ENCODE results near the gene NOC4L. TPM values are rescaled to one million over a fixed set of nuclear protein-coding genes. Genes with fewer than 3 reads are reported as not detected.
"Not testable (repeated sequence)": the region's sequence is repeated elsewhere in the genome, so short reads cannot be mapped to it uniquely, and the experiment has no call there.

The NOC4L gene
- total RNA-seq = 5.0 TPM

- peak; percentile 98 for DNase-seq
These were observed at the start of gene NOC4L, which contains the start of gene DDX51 for GRCh38 chr12:132144115-132144809. Gene NOC4L (plus strand): TSS chr12:132144457. CDS start chr12:132144489, 32 bp downstream. Gene DDX51 (minus strand): TSS chr12:132144319. CDS start chr12:132144296, 23 bp downstream.

- no peak for DNase-seq
These were observed 48.5 kb upstream of the NOC4L start for GRCh38 chr12:132095520-132096409.

- DNase-seq = no peak
These were observed 44.5 kb upstream of the NOC4L start for GRCh38 chr12:132099739-132100138.

- no peak for DNase-seq
These were observed 43.8 kb upstream of the NOC4L start for GRCh38 chr12:132100306-132101065.

GRCh38 chr12:132102297-132102696 is 42.0 kb upstream of the NOC4L start:
- no peak for DNase-seq

GRCh38 chr12:132103072-132103471 is 41.2 kb upstream of the NOC4L start:
- not testable (repeated sequence) for DNase-seq

- no peak for DNase-seq
These were observed 40.5 kb upstream of the NOC4L start for GRCh38 chr12:132103542-132104308.

- no peak for DNase-seq
These were observed 38.8 kb upstream of the NOC4L start for GRCh38 chr12:132105467-132105866.

- DNase-seq = no peak
These were observed 37.3 kb upstream of the NOC4L start for GRCh38 chr12:132106921-132107320.

- DNase-seq = peak; percentile 3
These were observed 35.9 kb upstream of the NOC4L start for GRCh38 chr12:132108211-132108832.

GRCh38 chr12:132109741-132110140 is 34.5 kb upstream of the NOC4L start:
- DNase-seq = no peak

GRCh38 chr12:132110677-132111076 is 33.6 kb upstream of the NOC4L start:
- no peak for DNase-seq

- DNase-seq = peak; percentile 5
These were observed 32.5 kb upstream of the NOC4L start for GRCh38 chr12:132111654-132112304.

GRCh38 chr12:132114667-132115066 is 29.6 kb upstream of the NOC4L start:
- DNase-seq = no peak

- no peak for DNase-seq
These were observed 28.8 kb upstream of the NOC4L start for GRCh38 chr12:132115500-132115899.

- no peak for DNase-seq
These were observed 27.3 kb upstream of the NOC4L start for GRCh38 chr12:132116709-132117557.

GRCh38 chr12:132117558-132117875 is 26.7 kb upstream of the NOC4L start:
- DNase-seq = no peak

- DNase-seq = no peak
These were observed 25.4 kb upstream of the NOC4L start for GRCh38 chr12:132118876-132119275.

GRCh38 chr12:132121283-132121682 is 23.0 kb upstream of the NOC4L start:
- no peak for DNase-seq
